ENCODE results near the gene CD8B.

DNA sequence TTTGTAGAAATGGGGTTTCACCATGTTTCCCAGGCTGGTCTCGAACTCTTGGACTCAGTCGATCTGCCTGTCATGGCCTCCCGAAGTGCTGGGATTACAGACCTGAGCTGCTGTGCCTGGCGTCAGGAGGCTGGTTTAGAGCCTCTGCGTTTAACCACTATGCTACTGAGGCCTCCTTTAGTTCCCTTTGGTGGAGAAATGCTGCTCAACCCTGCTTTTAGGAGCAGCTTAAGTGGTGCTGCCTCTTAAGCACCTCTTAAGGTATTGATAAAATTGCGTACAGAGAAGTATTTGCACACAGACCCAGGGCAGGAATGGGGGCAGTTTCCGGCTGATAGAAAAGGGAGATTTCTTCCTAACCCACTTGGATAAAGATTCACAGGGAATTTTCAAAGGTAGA lies 78.9 kb downstream of the CD8B start:
- no peak for TF ChIP-seq SIX5 (IDR thresholded peaks at IDR 0.05; ENCODE audit: low read depth, low read length)
- TF ChIP-seq CREB1 (IDR thresholded peaks at IDR 0.05) = no peak
- no peak for TF ChIP-seq SIN3A (conservative IDR thresholded peaks at IDR 0.05 in 1 of 2, IDR thresholded peaks at IDR 0.05 in 1 of 2; ENCODE audit: low read depth in 1 of 2, low read length in 2 of 2)
- TF ChIP-seq, protein P1, sequence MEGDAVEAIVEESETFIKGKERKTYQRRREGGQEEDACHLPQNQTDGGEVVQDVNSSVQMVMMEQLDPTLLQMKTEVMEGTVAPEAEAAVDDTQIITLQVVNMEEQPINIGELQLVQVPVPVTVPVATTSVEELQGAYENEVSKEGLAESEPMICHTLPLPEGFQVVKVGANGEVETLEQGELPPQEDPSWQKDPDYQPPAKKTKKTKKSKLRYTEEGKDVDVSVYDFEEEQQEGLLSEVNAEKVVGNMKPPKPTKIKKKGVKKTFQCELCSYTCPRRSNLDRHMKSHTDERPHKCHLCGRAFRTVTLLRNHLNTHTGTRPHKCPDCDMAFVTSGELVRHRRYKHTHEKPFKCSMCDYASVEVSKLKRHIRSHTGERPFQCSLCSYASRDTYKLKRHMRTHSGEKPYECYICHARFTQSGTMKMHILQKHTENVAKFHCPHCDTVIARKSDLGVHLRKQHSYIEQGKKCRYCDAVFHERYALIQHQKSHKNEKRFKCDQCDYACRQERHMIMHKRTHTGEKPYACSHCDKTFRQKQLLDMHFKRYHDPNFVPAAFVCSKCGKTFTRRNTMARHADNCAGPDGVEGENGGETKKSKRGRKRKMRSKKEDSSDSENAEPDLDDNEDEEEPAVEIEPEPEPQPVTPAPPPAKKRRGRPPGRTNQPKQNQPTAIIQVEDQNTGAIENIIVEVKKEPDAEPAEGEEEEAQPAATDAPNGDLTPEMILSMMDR (IDR thresholded peaks at IDR 0.05; ENCODE audit: control extremely low read depth in 1 of 3, insufficient read depth in 1 of 3, low read depth in 1 of 3, low read length in 3 of 3) = no peak
- TF ChIP-seq ZNF274 (IDR thresholded peaks at IDR 0.05; ENCODE audit: borderline replicate concordance, extremely low read depth, low read length) = no peak
- TF ChIP-seq TAF1 (IDR thresholded peaks at IDR 0.05; ENCODE audit: low read depth, low read length) = no peak
- TF ChIP-seq POU5F1 (IDR thresholded peaks at IDR 0.05; ENCODE audit: low read depth, low read length) = no peak
- no peak for TF ChIP-seq CEBPB (IDR thresholded peaks at IDR 0.05; ENCODE audit: low read depth, low read length)
- TF ChIP-seq, protein P2, sequence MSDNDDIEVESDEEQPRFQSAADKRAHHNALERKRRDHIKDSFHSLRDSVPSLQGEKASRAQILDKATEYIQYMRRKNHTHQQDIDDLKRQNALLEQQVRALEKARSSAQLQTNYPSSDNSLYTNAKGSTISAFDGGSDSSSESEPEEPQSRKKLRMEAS (IDR thresholded peaks at IDR 0.05) = no peak
- TF ChIP-seq HDAC2 (IDR thresholded peaks at IDR 0.05; ENCODE audit: borderline replicate concordance in 1 of 2, low read depth in 2 of 2, low read length in 2 of 2) = no peak
- TF ChIP-seq POLR2A (IDR thresholded peaks at IDR 0.05; ENCODE audit: control extremely low read depth in 1 of 2, low read depth in 2 of 2, low read length in 2 of 2) = no peak
- TF ChIP-seq YY1 (IDR thresholded peaks at IDR 0.05; ENCODE audit: low read depth, low read length) = no peak
- TF ChIP-seq EZH2 (IDR thresholded peaks at IDR 0.05; ENCODE audit: low read depth, low read length, severe bottlenecking) = no peak
- TF ChIP-seq JUN (IDR thresholded peaks at IDR 0.05; ENCODE audit: low read depth, low read length) = no peak

All from H1 (cell line).